ENCODE data around the gene KCNA4.
"Not testable (repeated sequence)": the region's sequence is repeated elsewhere in the genome, so short reads cannot be mapped to it uniquely, and the experiment has no call there.

The KCNA4 gene

DNA sequence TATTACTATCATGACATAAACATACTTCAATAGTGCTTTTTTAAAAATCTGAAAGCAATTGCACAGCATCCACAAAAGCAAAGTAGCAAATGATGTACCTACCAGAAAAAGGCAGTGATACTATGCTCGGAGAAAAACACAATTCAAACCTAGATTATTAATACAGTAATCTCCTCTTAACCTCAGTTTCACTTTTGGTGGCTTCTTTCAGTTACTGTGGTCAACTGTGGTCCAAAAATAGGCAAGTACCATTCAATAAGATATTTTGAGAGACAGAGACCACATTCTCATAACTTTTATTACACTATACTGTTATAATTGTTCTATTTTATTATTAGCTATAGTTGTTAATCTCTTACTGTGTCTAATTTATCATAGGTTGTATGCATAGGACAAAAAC, 20.8 kb downstream of the KCNA4 start:
- no peak for DNase-seq

DNA sequence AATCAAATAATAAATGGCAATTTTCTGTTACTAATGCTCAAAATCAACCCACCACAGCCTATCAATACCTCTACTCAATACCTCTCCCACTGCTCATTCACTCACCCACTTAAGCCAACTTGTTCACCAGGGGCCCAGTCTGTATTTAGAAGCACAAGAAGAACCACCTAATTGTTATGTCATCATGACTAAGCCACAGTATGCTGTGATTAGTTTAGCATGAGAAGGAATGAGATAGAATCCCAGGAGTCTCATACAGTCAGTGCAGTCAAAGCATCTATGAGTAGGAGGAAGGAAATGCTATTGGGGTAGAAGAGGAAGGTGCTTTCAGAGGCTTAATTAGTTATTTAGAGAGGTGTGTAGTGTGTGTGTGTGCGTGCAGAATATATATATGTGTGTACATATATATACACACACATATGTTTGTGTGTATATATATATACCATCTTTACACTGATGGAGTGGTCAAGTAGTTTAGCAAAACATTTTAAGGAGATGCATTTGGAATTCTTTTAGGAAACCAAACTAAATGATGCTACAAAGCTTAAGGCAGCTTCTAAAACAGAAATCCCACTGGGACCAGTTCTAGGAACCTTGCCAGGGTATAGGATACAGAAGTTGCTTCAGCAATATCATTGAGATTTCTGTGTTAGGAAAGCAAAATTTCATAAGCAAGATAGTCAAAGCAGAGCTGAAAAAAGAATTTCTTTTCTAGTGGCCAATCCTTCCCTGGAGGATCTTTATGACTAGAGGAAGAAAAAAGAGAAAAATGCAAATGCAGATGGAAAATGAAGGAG, 27.5 kb downstream of the KCNA4 start:
- no peak for DNase-seq

DNA sequence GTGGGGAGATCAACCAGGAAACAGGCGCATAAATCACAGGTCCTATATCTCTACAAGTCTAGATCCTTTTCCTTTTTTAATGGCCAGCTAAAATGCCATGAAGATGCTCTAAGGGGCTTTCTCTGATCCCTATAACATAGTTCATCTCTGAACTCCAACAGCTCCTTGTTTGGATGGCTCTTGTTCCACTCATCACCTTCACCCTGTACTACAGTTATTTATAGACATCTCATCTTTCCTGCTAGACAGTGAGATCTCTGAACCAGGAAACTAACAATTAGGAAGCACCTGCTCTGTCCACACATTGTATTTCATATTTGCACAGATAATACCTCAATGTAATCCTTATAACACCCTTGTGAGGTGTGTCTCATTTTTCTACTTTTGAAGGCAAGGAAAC, 31.6 kb downstream of the KCNA4 start:
- DNase-seq: no peak

DNA sequence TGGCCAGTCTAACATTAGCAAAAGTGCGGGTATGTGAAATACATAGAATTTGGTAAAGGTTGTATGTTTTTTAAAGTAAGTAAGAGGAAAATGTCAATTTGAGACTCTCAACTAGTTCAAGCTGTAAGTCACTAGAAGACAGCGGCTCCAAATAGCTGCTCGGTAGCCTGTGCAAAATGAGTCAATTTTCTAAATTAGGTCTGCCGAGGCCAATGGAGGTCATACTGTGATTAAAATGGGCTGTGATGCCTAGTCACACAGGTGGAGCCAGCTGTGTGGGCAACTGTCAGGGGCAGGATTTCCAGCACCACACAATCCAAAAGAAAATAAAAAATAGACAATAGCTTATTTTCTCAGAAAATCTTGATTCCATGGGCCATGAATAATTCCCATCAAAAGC, 32.3 kb downstream of the KCNA4 start:
- no peak for DNase-seq

DNA sequence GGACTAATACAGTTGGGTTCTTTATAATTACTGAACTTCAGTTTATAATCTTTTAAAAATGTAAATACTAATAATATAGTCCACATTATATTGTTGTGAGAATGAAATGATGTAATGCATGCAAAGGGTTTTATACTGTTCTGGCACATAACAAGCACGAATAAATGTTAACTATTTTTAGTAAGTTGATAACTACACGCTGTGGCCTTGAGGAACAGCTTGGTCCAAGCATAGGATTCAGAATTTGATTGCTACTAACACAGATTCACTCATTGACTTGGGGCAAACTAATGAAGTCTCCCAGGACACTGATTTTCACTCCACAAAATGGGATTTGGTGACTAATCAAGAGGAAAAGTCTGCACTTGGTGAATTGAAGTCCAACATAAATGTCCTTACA, 38.3 kb downstream of the KCNA4 start:
- no peak for DNase-seq

DNA sequence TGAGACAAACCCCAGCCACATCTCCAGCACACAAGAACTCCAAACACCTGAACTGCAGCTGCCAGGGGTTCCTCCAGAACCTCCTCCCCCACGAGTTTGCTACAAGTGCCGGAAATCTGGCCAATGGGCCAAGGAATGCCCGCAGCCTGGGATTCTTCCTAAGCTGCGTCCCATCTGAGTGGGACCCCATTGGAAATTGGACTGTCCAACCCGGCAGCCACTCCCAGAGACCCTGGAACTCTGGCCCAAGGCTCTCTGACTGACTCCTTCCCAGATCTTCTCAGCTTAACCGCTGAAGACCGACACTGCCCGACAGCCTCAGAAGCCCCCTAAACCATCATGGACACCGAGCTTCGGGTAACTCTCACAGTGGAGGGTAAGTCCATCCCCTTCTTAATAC, 41.2 kb downstream of the KCNA4 start:
- DNase-seq: not testable (repeated sequence)

DNA sequence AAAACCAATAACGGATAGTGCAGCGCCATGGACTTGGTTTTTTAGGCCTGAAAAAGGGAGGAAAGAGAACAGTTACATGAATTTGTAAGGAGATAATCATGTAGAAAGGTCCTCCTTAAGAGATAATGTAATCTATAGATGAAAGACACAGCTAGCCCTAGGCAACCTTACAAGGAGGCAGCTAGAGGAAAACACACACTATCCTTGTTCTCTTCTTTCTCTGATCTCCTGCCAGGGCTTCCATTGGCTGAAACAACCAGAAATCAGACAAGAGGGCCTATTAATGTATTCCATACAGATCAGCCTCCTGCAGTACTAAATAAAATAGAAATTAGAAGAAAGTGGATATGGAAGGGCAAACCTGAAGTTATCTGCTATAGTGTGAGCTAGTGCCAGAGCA, 53.0 kb downstream of the KCNA4 start:
- DNase-seq: no peak

DNA sequence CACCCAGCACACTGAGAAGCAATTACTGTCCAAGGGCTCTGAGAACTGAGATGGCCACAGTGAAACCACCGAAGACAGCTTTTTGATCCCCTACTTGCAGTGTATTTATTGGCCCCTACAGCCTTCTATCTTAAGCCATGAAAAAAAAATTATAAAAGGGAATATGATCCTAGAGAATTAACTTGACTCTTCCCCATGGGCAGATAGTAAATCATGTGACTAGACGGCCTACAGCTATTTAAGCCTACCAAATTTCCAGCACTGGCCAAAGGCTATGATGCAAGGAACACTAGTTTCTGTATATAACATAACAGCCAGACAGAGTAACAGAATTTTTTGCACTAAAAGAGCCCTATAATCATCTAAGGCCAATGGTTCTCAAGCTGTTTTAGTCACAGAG, 53.8 kb downstream of the KCNA4 start:
- no peak for DNase-seq

DNA sequence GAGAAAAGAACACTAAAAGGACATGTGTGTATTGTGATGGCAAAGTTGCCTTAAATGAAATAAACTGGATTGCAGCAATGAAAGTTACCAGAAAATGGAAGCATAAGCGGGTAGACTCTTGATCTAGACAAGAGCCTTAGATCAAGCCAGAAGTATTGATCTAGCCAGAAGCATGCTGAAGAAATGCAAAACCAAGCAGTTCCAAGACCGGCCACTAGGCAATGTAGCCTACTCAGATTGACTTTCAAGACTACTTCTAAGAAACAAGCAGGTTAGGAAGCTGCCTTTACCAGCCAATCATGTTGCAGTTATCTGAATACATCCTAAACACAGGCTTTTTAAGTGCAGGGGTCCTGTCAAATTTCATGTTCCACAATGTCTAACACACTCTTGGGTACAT, 54.6 kb downstream of the KCNA4 start:
- DNase-seq: peak in 1 of 2 experiments; percentile 2

All from Kasumi-1 (cell line).